ENCODE data around the gene KDSR. TPM values are rescaled to one million over a fixed set of nuclear protein-coding genes. Genes with fewer than 3 reads are reported as not detected.

KDSR gene
- total and polyA plus RNA-seq, 9 of the 15 experiments (the other 6 are each of a cell fraction or from before 2014, with no cell fraction given) = 4.0 to 24.7 (median 12.4) TPM

GRCh38 chr18:63342206-63342605 is 24.8 kb downstream of the KDSR start (continued):
- TF ChIP-seq REST (IDR thresholded peaks at IDR 0.05; ENCODE audit: borderline replicate concordance) (peak; percentile 42; the same call in 1 of the 2 replicates), REST (CRISPR knock-in tag; IDR thresholded peaks at IDR 0.05; ENCODE audit: low read depth) (no peak), MNT (conservative IDR thresholded peaks at IDR 0.05) (no peak), MCM5 (IDR thresholded peaks at IDR 0.05; ENCODE audit: low read depth) (no peak), TBL1XR1 (IDR thresholded peaks at IDR 0.05; ENCODE audit: low read length in 2 of 2) (no peak), NR1H2 (CRISPR knock-in tag; IDR thresholded peaks at IDR 0.05) (no peak), NFIX (CRISPR knock-in tag; IDR thresholded peaks at IDR 0.05; ENCODE audit: low read depth) (no peak)
